HG03439 (cell line): ENCODE measurements around the gene GEN1.
"Not testable (repeated sequence)": the region's sequence is repeated elsewhere in the genome, so short reads cannot be mapped to it uniquely, and the experiment has no call there.

ENCODE experiments used
- ATAC-seq: cut with Tn5 transposase; IDR thresholded peaks from one replicate; pipeline ENCODE4 v1.9.1; 2021; ENCODE audit warnings: mild to moderate bottlenecking, moderate library complexity; ENCODE audit not compliant: unreplicated experiment

GEN1 gene

GRCh38 chr2:17821535-17822444 is 67.9 kb downstream of the GEN1 start:
- no peak for ATAC-seq

- no peak for ATAC-seq
Observed at GRCh38 chr2:17822445-17823117, 68.6 kb downstream of the GEN1 start.

GRCh38 chr2:17823646-17824045 is 69.7 kb downstream of the GEN1 start:
- ATAC-seq = not testable (repeated sequence)

GRCh38 chr2:17827316-17827715 is 73.4 kb downstream of the GEN1 start:
- ATAC-seq = no peak

- no peak for ATAC-seq
Observed at GRCh38 chr2:17827785-17828184, 73.8 kb downstream of the GEN1 start.

- peak; percentile 87 for ATAC-seq
Observed at GRCh38 chr2:17830053-17831034, 76.4 kb downstream of the GEN1 start.

GRCh38 chr2:17835516-17835915 is 81.6 kb downstream of the GEN1 start:
- no peak for ATAC-seq
